ENCODE measurements around the gene OLFML2B. TPM values are rescaled to one million over a fixed set of nuclear protein-coding genes. Genes with fewer than 3 reads are reported as not detected.

The OLFML2B gene
- total and polyA plus RNA-seq, 2 of the 13 experiments (the other 11 are each of a cell fraction or from before 2014, with no cell fraction given) = not detected

DNA sequence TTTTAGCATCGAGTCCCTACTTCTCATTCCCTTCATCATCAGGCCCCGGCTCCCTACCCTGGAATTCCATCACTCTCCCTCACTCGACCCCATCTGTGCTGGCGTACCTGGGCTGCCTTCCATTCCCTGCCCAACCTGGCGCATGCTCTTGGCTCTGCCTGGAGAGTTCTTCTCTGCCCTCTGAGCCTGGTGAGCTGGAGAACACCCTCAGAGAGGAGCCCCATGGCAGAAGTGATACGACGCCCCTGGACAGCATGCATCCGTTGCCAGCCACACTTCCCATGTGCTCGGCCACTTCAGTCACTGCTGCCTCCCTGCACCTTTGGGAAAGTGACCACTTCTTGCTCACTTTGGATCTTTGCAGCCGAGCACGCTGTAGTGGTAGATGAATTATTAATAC is 30.1 kb downstream of the OLFML2B start (continued):
- TF ChIP-seq ZNF460 (CRISPR knock-in tag; IDR thresholded peaks at IDR 0.05; ENCODE audit: borderline replicate concordance) (no peak), NFE2L1 (CRISPR knock-in tag; IDR thresholded peaks at IDR 0.05; ENCODE audit: borderline replicate concordance) (no peak), EP300 (IDR thresholded peaks at IDR 0.05; ENCODE audit: low read depth in 2 of 2, low read length in 2 of 2) (no peak), EP300 (CRISPR knock-in tag; IDR thresholded peaks at IDR 0.05; ENCODE audit: borderline replicate concordance) (no peak), KMT2A (CRISPR knock-in tag; IDR thresholded peaks at IDR 0.05) (no peak), ZNF235 (CRISPR knock-in tag; IDR thresholded peaks at IDR 0.05; ENCODE audit: borderline replicate concordance) (no peak), ZNF317 (CRISPR knock-in tag; IDR thresholded peaks at IDR 0.05) (no peak), FOXP1 (IDR thresholded peaks at IDR 0.05) (no peak), FOXP1 (CRISPR knock-in tag; IDR thresholded peaks at IDR 0.05) (no peak), HNF1B (CRISPR knock-in tag; IDR thresholded peaks at IDR 0.05) (no peak), HBP1 (CRISPR knock-in tag; IDR thresholded peaks at IDR 0.05; ENCODE audit: low read depth) (no peak), ZSCAN25 (CRISPR knock-in tag; IDR thresholded peaks at IDR 0.05) (no peak)
- TF ChIP-seq, protein P1, sequence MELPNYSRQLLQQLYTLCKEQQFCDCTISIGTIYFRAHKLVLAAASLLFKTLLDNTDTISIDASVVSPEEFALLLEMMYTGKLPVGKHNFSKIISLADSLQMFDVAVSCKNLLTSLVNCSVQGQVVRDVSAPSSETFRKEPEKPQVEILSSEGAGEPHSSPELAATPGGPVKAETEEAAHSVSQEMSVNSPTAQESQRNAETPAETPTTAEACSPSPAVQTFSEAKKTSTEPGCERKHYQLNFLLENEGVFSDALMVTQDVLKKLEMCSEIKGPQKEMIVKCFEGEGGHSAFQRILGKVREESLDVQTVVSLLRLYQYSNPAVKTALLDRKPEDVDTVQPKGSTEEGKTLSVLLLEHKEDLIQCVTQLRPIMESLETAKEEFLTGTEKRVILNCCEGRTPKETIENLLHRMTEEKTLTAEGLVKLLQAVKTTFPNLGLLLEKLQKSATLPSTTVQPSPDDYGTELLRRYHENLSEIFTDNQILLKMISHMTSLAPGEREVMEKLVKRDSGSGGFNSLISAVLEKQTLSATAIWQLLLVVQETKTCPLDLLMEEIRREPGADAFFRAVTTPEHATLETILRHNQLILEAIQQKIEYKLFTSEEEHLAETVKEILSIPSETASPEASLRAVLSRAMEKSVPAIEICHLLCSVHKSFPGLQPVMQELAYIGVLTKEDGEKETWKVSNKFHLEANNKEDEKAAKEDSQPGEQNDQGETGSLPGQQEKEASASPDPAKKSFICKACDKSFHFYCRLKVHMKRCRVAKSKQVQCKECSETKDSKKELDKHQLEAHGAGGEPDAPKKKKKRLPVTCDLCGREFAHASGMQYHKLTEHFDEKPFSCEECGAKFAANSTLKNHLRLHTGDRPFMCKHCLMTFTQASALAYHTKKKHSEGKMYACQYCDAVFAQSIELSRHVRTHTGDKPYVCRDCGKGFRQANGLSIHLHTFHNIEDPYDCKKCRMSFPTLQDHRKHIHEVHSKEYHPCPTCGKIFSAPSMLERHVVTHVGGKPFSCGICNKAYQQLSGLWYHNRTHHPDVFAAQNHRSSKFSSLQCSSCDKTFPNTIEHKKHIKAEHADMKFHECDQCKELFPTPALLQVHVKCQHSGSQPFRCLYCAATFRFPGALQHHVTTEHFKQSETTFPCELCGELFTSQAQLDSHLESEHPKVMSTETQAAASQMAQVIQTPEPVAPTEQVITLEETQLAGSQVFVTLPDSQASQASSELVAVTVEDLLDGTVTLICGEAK (IDR thresholded peaks at IDR 0.05) = no peak
- TF ChIP-seq, protein P1 (CRISPR knock-in tag; IDR thresholded peaks at IDR 0.05) = no peak
